NCI-H2107 treated with DMSO at 0.1 percent for 48 hours (cell line): ENCODE measurements around the gene CENPP.

ENCODE experiments used
- DNase-seq: peaks from one replicate; lab custom pipeline; 2025; ENCODE audit not compliant: unreplicated experiment; lab: John Stamatoyannopoulos, UW

Gene CENPP

GRCh38 chr9:92633614-92634278, 308.0 kb downstream of the CENPP start:
- no peak for DNase-seq

GRCh38 chr9:92634712-92635605, 309.2 kb downstream of the CENPP start:
- peak; percentile 6 for DNase-seq

- DNase-seq, result no peak
These were observed 310.0 kb downstream of the CENPP start for GRCh38 chr9:92635760-92636159.

- DNase-seq, result no peak
These were observed 310.9 kb downstream of the CENPP start for GRCh38 chr9:92636627-92637026.

GRCh38 chr9:92637326-92637725, 311.6 kb downstream of the CENPP start:
- DNase-seq, result no peak

- no peak for DNase-seq
These were observed 312.3 kb downstream of the CENPP start for GRCh38 chr9:92637886-92638620.

GRCh38 chr9:92638621-92639101, 312.9 kb downstream of the CENPP start:
- DNase-seq, result no peak

GRCh38 chr9:92639124-92639523, 313.4 kb downstream of the CENPP start:
- DNase-seq, result no peak

GRCh38 chr9:92639791-92640271, 314.1 kb downstream of the CENPP start:
- no peak for DNase-seq

GRCh38 chr9:92640398-92641091, 314.8 kb downstream of the CENPP start:
- DNase-seq, result no peak

GRCh38 chr9:92641092-92641809, 315.5 kb downstream of the CENPP start:
- no peak for DNase-seq

GRCh38 chr9:92642041-92642451, 316.3 kb downstream of the CENPP start:
- no peak for DNase-seq

- DNase-seq, result no peak
These were observed 316.8 kb downstream of the CENPP start for GRCh38 chr9:92642564-92642963.

- DNase-seq, result no peak
These were observed 318.5 kb downstream of the CENPP start for GRCh38 chr9:92644278-92644677.

- no peak for DNase-seq
These were observed 319.3 kb downstream of the CENPP start for GRCh38 chr9:92645041-92645440.

- DNase-seq, result no peak
These were observed 322.1 kb downstream of the CENPP start for GRCh38 chr9:92647671-92648473.

GRCh38 chr9:92648474-92648971, 322.8 kb downstream of the CENPP start:
- DNase-seq, result no peak

GRCh38 chr9:92649007-92649406, 323.3 kb downstream of the CENPP start:
- DNase-seq, result no peak

GRCh38 chr9:92650296-92650695, 324.5 kb downstream of the CENPP start:
- no peak for DNase-seq
